SW 1271 (cell line): ENCODE measurements around the gene IFT25.

Source experiments
- DNase-seq, 2 experiments: peaks; one replicate each; lab custom pipeline; 2025; lab: John Stamatoyannopoulos, UW

The IFT25 gene

GRCh38 chr1:53957194-53957818 lies 11.8 kb upstream of the IFT25 start:
- DNase-seq, result peak; percentile 59 to 70

- no peak for DNase-seq
These were observed 11.0 kb upstream of the IFT25 start for GRCh38 chr1:53956308-53957168.

- no peak for DNase-seq
These were observed 8.6 kb upstream of the IFT25 start for GRCh38 chr1:53954128-53954527.

- DNase-seq, result no peak
These were observed 6.2 kb upstream of the IFT25 start for GRCh38 chr1:53951697-53952096.

GRCh38 chr1:53949023-53949990 lies 3.8 kb upstream of the IFT25 start:
- peak in 1 of 2 experiments; percentile 15 for DNase-seq

GRCh38 chr1:53948291-53948690 lies 2.8 kb upstream of the IFT25 start:
- no peak for DNase-seq

GRCh38 chr1:53947172-53947907 lies 1.8 kb upstream of the IFT25 start:
- DNase-seq, result no peak

GRCh38 chr1:53946252-53947171 lies 1.0 kb upstream of the IFT25 start, which contains the start of gene LRRC42:
TSS of gene LRRC42 (plus strand) at chr1:53946350. CDS start at chr1:53952000, 5,650 bp downstream.
- DNase-seq, result peak in 1 of 2 experiments; percentile 26

GRCh38 chr1:53945183-53945432 lies 391 bp downstream of the IFT25 start:
- DNase-seq, result no peak

- no peak for DNase-seq
These were observed 873 bp downstream of the IFT25 start for GRCh38 chr1:53944469-53945182.

- no peak for DNase-seq
These were observed 1.9 kb downstream of the IFT25 start for GRCh38 chr1:53943490-53944043.

- DNase-seq, result no peak
These were observed 2.4 kb downstream of the IFT25 start for GRCh38 chr1:53943090-53943489.

GRCh38 chr1:53942127-53942957 lies 3.2 kb downstream of the IFT25 start:
- DNase-seq, result no peak

GRCh38 chr1:53938136-53938830 lies 7.2 kb downstream of the IFT25 start:
- DNase-seq, result no peak

- DNase-seq, result no peak
These were observed 9.1 kb downstream of the IFT25 start for GRCh38 chr1:53936430-53936829.

GRCh38 chr1:53934170-53934765 lies 11.2 kb downstream of the IFT25 start:
- DNase-seq, result no peak

- no peak for DNase-seq
These were observed 14.0 kb downstream of the IFT25 start for GRCh38 chr1:53931523-53931922.

- no peak for DNase-seq
These were observed 14.6 kb downstream of the IFT25 start for GRCh38 chr1:53930932-53931331.
